ENCODE measurements around the gene HUS1B. TPM values are rescaled to one million over a fixed set of nuclear protein-coding genes. Genes with fewer than 3 reads are reported as not detected.

The HUS1B gene
- total RNA-seq, 2 donors from 2014 or later, result 0.47 TPM; not detected in 1

DNA sequence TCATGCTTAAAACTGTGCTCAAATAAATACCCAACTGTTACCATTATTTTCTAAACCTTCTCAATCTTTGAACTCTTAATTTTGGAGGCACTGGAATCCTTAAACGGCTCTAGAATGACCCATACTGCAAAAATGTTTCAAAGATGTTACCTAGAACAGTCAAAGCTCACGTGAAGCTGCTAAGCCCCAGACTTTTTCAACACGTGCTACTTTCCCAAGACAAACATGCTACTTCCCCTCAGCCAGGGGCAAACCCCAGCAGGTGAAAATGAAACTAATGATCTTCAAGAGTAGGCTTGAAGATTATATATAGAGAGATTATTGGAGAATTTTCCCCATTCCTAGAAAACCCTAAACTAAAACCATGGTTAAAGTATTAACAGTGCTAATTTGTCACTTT lies 28.1 kb downstream of the HUS1B start:
- Histone ChIP-seq H3K36me3 (no peaks in the 10 kb centered on the region), H3K4me1 (no peaks in the 10 kb centered on the region), H3K4me3 (no peak overlapping the region), H3K27me3 (no peaks in the 10 kb centered on the region), H3K27ac (no peak overlapping the region), H3K9me3 (no peaks in the 10 kb centered on the region)
- TF ChIP-seq CTCF (IDR thresholded peaks at IDR 0.05), result no peak
- no peak for DNase-seq (ENCODE audit: low spot score)

DNA sequence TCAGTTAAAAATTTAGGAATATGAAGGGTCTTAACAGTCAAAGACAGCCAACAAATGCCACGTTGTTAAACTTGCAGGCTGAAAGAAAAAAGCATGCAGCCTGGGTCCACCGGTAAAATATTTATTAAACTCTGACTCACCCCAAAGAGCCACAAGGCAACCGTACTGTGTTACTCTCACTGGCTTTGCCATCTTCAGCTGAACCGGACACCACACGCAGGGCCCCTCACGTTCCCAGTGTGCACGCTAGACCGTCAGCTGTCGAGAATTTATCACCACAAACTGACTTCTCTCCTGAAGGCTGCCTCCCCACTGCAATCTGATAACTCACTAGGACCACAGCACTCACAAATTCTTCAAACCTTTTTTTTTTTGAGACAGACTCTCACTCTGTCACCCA lies 30.7 kb downstream of the HUS1B start:
- Histone ChIP-seq H3K4me1 (no peaks in the 10 kb centered on the region), H3K4me3 (no peak overlapping the region), H3K36me3 (no peaks in the 10 kb centered on the region), H3K27me3 (no peaks in the 10 kb centered on the region), H3K27ac (no peak overlapping the region), H3K9me3 (no peaks in the 10 kb centered on the region)
- no peak for DNase-seq (ENCODE audit: low spot score)
- no peak for TF ChIP-seq CTCF (IDR thresholded peaks at IDR 0.05)

DNA sequence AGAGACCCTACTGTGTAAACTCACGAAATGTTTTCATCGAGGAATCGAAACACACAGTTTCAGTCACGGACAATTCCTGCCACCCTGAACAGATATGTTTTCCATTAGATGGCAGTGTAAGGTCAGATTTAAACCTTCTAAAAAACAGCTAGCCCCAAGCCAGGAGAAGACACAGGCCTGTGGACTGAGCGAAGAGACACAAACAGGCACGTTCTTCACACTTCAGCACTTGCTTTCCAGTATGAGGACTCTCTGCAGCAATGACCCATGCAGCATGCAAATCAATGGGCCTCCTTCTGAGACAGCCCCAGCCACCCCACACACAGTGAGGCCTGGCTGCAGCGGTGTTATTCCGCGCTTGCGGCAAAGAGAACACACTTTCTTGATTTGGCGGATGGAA lies 31.9 kb downstream of the HUS1B start:
- no peaks in the 10 kb centered on the region for H3K36me3 ChIP-seq
- no peaks in the 10 kb centered on the region for H3K27me3 ChIP-seq
- no peaks in the 10 kb centered on the region for H3K4me1 ChIP-seq
- H3K27ac ChIP-seq, result no peak overlapping the region
- TF ChIP-seq CTCF (IDR thresholded peaks at IDR 0.05), result peak in 1 of 2 donors; percentile 45
- H3K9me3 ChIP-seq, result no peaks in the 10 kb centered on the region
- no peak for DNase-seq (ENCODE audit: low spot score)
- H3K4me3 ChIP-seq, result no peak overlapping the region

GRCh38 chr6:622462-622861 lies 34.4 kb downstream of the HUS1B start:
- DNase-seq (ENCODE audit: low spot score), result no peak
- no peak overlapping the region for H3K27ac ChIP-seq
- no peaks in the 10 kb centered on the region for H3K4me1 ChIP-seq
- no peaks in the 10 kb centered on the region for H3K9me3 ChIP-seq
- no peaks in the 10 kb centered on the region for H3K27me3 ChIP-seq
- TF ChIP-seq CTCF (IDR thresholded peaks at IDR 0.05), result no peak
- peaks cover 1% of the 10 kb centered on the region for H3K36me3 ChIP-seq
- no peak overlapping the region for H3K4me3 ChIP-seq

- no peak for TF ChIP-seq CTCF (IDR thresholded peaks at IDR 0.05)
- DNase-seq (ENCODE audit: low spot score), result no peak
- Histone ChIP-seq H3K4me3 (no peak overlapping the region), H3K27ac (no peak overlapping the region), H3K27me3 (no peaks in the 10 kb centered on the region), H3K36me3 (peaks cover 6% of the 10 kb centered on the region), H3K4me1 (no peaks in the 10 kb centered on the region), H3K9me3 (no peaks in the 10 kb centered on the region)
These were observed 35.0 kb downstream of the HUS1B start for GRCh38 chr6:621931-622330.

DNA sequence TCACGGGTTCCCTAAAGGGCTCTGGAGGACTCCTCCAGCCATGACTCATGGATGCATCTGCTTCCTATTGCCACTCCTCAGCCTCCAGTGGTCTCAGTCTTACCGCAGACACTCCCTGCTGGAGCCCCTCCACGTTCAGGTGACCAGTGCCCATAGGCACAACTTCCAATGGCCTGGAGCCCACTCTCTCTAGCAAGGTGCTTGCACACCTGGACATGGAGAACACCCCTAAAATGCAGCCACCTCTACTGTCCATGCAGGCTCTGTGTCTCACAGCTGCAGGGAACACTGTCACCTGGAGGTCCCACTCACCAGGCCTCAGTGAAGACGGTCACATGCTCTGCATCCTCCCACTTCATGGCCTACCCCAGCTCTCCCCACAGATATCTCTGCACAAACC lies 36.0 kb downstream of the HUS1B start:
- Histone ChIP-seq H3K27ac (no peak overlapping the region), H3K4me1 (no peaks in the 10 kb centered on the region), H3K4me3 (no peak overlapping the region), H3K9me3 (no peaks in the 10 kb centered on the region), H3K36me3 (peaks cover 6% of the 10 kb centered on the region), H3K27me3 (no peaks in the 10 kb centered on the region)
- TF ChIP-seq CTCF (IDR thresholded peaks at IDR 0.05), result no peak
- no peak for DNase-seq (ENCODE audit: low spot score)

Data from right atrium auricular region (tissue), 2 donors.